Measurements from ENCODE around the gene SHQ1. TPM values are rescaled to one million over a fixed set of nuclear protein-coding genes. Genes with fewer than 3 reads are reported as not detected.

The SHQ1 gene
- total and polyA plus RNA-seq, 2 experiments from 2014 or later = 18.3 to 28.7 TPM

- Mint-ChIP-seq H3K4me1 (peaks cover 8% of the 10 kb centered on the region; the same call in 2 of the 3 replicates), H3K27ac (no peak overlapping the region), H3K9me3 (no peaks in the 10 kb centered on the region), H3K4me3 (no peak overlapping the region), H3K27me3 (ENCODE audit: insufficient read depth, low read depth, poor library complexity) (no peaks in the 10 kb centered on the region), H3K36me3 (ENCODE audit: low read depth) (no peaks in the 10 kb centered on the region)
- no peak for ATAC-seq
- H3K36me3 ChIP-seq (ENCODE audit: insufficient read depth) = no peaks in the 10 kb centered on the region
- H3K4me2 ChIP-seq = no peak overlapping the region
- H3K4me1 ChIP-seq (ENCODE audit: insufficient read depth) = no peaks in the 10 kb centered on the region
- H3K79me2 ChIP-seq (replicated peaks; ENCODE audit: insufficient read depth) = no peaks in the 10 kb centered on the region
- no peak overlapping the region for H2AFZ ChIP-seq
- TF ChIP-seq ZNF114 (CRISPR knock-in tag; IDR thresholded peaks at IDR 0.05) (no peak), ZNF331 (CRISPR knock-in tag; IDR thresholded peaks at IDR 0.05; ENCODE audit: low read depth) (no peak), JUNB (IDR thresholded peaks at IDR 0.05; ENCODE audit: unreplicated experiment) (no peak), NANOG (IDR thresholded peaks at IDR 0.05; ENCODE audit: borderline replicate concordance) (no peak), REST (IDR thresholded peaks at IDR 0.05; ENCODE audit: unreplicated experiment) (no peak), EZH2phosphoT487 (IDR thresholded peaks at IDR 0.05; ENCODE audit: unreplicated experiment) (no peak), POLR2AphosphoS5 (IDR thresholded peaks at IDR 0.05; ENCODE audit: low read depth) (no peak), STAT1 (IDR thresholded peaks at IDR 0.05; ENCODE audit: unreplicated experiment) (no peak), CREB1 (CRISPR knock-in tag; IDR thresholded peaks at IDR 0.05; ENCODE audit: low read depth) (no peak), EZH2 (IDR thresholded peaks at IDR 0.05; ENCODE audit: low read depth, unreplicated experiment) (no peak), ETS1 (IDR thresholded peaks at IDR 0.05) (no peak)
- TF ChIP-seq, protein P1, sequence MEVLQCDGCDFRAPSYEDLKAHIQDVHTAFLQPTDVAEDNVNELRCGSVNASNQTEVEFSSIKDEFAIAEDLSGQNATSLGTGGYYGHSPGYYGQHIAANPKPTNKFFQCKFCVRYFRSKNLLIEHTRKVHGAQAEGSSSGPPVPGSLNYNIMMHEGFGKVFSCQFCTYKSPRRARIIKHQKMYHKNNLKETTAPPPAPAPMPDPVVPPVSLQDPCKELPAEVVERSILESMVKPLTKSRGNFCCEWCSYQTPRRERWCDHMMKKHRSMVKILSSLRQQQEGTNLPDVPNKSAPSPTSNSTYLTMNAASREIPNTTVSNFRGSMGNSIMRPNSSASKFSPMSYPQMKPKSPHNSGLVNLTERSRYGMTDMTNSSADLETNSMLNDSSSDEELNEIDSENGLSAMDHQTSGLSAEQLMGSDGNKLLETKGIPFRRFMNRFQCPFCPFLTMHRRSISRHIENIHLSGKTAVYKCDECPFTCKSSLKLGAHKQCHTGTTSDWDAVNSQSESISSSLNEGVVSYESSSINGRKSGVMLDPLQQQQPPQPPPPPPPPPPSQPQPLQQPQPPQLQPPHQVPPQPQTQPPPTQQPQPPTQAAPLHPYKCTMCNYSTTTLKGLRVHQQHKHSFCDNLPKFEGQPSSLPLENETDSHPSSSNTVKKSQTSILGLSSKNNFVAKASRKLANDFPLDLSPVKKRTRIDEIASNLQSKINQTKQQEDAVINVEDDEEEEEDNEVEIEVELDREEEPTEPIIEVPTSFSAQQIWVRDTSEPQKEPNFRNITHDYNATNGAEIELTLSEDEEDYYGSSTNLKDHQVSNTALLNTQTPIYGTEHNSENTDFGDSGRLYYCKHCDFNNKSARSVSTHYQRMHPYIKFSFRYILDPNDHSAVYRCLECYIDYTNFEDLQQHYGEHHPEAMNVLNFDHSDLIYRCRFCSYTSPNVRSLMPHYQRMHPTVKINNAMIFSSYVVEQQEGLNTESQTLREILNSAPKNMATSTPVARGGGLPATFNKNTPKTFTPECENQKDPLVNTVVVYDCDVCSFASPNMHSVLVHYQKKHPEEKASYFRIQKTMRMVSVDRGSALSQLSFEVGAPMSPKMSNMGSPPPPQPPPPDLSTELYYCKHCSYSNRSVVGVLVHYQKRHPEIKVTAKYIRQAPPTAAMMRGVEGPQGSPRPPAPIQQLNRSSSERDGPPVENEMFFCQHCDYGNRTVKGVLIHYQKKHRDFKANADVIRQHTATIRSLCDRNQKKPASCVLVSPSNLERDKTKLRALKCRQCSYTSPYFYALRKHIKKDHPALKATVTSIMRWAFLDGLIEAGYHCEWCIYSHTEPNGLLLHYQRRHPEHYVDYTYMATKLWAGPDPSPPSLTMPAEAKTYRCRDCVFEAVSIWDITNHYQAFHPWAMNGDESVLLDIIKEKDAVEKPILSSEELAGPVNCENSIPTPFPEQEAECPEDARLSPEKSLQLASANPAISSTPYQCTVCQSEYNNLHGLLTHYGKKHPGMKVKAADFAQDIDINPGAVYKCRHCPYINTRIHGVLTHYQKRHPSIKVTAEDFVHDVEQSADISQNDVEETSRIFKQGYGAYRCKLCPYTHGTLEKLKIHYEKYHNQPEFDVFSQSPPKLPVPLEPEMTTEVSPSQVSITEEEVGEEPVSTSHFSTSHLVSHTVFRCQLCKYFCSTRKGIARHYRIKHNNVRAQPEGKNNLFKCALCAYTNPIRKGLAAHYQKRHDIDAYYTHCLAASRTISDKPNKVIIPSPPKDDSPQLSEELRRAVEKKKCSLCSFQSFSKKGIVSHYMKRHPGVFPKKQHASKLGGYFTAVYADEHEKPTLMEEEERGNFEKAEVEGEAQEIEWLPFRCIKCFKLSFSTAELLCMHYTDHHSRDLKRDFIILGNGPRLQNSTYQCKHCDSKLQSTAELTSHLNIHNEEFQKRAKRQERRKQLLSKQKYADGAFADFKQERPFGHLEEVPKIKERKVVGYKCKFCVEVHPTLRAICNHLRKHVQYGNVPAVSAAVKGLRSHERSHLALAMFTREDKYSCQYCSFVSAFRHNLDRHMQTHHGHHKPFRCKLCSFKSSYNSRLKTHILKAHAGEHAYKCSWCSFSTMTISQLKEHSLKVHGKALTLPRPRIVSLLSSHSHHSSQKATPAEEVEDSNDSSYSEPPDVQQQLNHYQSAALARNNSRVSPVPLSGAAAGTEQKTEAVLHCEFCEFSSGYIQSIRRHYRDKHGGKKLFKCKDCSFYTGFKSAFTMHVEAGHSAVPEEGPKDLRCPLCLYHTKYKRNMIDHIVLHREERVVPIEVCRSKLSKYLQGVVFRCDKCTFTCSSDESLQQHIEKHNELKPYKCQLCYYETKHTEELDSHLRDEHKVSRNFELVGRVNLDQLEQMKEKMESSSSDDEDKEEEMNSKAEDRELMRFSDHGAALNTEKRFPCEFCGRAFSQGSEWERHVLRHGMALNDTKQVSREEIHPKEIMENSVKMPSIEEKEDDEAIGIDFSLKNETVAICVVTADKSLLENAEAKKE (CRISPR knock-in tag; IDR thresholded peaks at IDR 0.05) = no peak
- TF ChIP-seq, protein P2, sequence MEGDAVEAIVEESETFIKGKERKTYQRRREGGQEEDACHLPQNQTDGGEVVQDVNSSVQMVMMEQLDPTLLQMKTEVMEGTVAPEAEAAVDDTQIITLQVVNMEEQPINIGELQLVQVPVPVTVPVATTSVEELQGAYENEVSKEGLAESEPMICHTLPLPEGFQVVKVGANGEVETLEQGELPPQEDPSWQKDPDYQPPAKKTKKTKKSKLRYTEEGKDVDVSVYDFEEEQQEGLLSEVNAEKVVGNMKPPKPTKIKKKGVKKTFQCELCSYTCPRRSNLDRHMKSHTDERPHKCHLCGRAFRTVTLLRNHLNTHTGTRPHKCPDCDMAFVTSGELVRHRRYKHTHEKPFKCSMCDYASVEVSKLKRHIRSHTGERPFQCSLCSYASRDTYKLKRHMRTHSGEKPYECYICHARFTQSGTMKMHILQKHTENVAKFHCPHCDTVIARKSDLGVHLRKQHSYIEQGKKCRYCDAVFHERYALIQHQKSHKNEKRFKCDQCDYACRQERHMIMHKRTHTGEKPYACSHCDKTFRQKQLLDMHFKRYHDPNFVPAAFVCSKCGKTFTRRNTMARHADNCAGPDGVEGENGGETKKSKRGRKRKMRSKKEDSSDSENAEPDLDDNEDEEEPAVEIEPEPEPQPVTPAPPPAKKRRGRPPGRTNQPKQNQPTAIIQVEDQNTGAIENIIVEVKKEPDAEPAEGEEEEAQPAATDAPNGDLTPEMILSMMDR (conservative IDR thresholded peaks at IDR 0.05; ENCODE audit: low read depth in 2 of 2) = no peak
- H3K9me2 ChIP-seq (ENCODE audit: insufficient read depth) = no peaks in the 10 kb centered on the region
- no peaks in the 10 kb centered on the region for H3K27me3 ChIP-seq (ENCODE audit: insufficient read depth)
- H3K4me3 ChIP-seq = no peak overlapping the region
- H3F3A ChIP-seq (replicated peaks; ENCODE audit: low read depth) = no peaks in the 10 kb centered on the region
- no peak for DNase-seq (ENCODE audit: low spot score)
- no peak overlapping the region for H3K27ac ChIP-seq (ENCODE audit: low read depth)
- H4K20me1 ChIP-seq (replicated peaks; ENCODE audit: insufficient read depth) = no peaks in the 10 kb centered on the region
Observed at GRCh38 chr3:72748659-72749058, 99.6 kb downstream of the SHQ1 start.
